RKO (cell line): ENCODE data around the gene PLEKHA5.
"Not testable (repeated sequence)": the region's sequence is repeated elsewhere in the genome, so short reads cannot be mapped to it uniquely, and the experiment has no call there.

Experiments
- DNase-seq: peaks from one replicate; pipeline ENCODE4 v3.0.0-alpha.2; 2016; ENCODE audit warnings: low spot score

PLEKHA5 gene

DNA sequence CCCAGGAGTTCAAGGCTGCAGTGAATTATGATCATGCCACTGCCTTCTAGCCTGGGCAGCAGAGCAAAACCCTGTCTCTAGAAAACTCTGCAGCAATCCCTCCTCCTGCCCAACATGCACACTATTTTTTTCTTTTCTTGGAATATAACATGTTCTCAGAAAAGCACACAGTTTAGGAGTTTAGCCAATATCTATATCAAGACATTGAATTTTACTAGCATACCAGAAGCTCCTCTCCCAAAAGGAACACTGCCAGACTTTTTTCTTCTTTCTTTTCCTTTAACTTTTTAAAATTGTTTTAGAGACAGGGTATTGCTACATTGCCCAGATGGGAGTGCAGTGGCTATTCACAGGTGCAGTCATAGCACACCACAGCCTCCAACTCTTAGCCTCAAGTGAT lies 202.7 kb downstream of the PLEKHA5 start:
- no peak for DNase-seq

DNA sequence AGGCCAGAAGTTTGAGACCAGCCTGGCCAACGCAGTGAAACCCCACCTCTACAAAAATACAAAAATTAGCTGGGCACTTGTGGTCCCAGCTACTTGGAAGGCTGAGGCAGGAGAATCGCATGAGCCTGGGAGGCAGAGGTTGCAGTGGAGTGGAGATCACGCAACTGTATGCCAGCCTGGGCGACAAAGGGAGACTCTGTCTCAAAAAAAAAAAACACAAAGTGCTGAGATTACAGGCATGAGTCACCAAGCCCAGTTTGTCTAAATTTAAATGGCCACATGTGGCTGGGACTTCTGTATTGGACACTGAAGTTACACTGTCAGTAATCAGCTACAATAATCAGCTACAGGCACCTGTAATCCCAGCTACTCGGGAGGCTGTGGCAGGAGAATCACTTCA lies 208.9 kb downstream of the PLEKHA5 start:
- DNase-seq = no peak

GRCh38 chr12:19350850-19351249 lies 221.3 kb downstream of the PLEKHA5 start:
- not testable (repeated sequence) for DNase-seq

GRCh38 chr12:19351346-19351745 lies 221.8 kb downstream of the PLEKHA5 start:
- DNase-seq = no peak

- DNase-seq = no peak
Observed at GRCh38 chr12:19369691-19370148, 240.2 kb downstream of the PLEKHA5 start.

DNA sequence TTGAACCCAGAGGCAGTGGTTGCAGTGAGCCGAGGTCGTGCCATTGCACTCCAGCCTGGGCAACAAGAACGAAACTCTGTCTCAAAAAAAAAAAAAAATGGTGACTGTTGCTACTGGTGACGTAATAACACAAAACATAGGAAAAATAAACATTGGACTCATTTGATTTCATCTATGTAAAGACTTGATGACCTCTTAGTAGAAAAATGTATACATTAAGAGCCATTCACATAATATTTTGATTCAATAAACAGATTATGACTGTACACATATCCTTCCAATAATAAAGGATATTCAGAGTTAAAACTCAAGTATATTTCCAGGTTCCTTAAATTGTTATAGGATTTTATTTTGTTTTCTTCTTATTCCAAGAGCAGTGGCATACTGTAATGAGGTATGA lies 244.1 kb downstream of the PLEKHA5 start:
- DNase-seq = no peak

DNA sequence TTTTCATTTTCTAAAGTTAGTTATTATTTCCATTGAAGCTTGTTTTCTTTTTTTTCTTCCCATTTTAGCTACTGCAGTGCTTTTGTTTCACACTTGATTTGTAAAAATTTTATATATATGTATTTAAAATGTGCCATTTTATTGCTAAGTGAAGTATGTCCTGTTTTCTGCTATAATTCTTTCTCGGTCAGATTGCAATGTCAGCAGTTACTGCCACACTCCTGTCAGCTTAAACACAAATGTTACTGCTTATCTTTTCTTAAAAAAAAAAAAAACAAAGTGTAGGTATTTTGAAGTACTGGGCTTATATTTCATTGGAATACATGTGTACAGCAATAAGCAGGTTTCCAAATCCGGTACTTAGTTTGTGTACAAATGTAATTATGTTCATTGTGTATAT lies 246.4 kb downstream of the PLEKHA5 start:
- DNase-seq = no peak

GRCh38 chr12:19376691-19377090 lies 247.2 kb downstream of the PLEKHA5 start:
- no peak for DNase-seq

DNA sequence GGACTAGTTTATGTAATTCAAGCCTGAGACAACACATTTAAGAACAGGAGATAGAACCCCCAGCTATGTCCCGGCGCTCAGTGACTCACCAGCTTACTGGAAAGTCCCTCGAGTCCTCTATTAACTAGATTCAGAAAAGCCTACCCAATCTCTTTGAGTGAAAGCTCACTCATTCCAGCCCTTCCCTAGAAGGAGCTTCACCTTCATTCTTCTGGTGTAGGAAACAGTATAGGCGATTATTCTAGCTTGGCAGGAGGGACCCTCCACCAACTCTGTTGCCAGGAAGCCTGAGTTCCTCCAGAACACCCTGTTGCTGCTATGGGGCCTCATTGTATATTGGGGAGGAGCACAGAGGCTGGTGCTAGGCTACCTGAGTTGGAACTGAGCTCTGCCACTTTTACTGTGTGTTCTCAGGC lies 252.6 kb downstream of the PLEKHA5 start:
- no peak for DNase-seq

- DNase-seq = no peak
Observed at GRCh38 chr12:19382563-19382962, 253.0 kb downstream of the PLEKHA5 start.

DNA sequence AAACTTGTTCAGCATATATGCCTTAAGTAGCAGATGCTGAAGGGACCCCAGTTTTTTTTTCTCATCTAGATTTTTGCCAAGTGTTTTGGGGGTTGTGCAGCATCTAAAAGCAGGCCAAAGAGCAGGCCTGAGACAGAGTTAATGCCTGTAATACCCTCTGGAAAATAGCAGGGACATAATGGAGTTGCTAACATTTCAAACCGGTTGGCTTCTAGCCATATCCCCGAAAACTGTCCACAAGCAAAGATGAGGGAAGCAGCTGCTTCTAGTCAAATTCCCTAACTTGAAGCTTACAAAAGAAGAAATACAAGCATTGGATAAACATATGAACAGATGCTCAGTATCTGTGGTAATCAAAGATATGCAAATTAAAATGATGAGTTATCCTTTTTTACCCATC lies 257.6 kb downstream of the PLEKHA5 start:
- DNase-seq = no peak

GRCh38 chr12:19388131-19388549 lies 258.6 kb downstream of the PLEKHA5 start:
- no peak for DNase-seq

DNA sequence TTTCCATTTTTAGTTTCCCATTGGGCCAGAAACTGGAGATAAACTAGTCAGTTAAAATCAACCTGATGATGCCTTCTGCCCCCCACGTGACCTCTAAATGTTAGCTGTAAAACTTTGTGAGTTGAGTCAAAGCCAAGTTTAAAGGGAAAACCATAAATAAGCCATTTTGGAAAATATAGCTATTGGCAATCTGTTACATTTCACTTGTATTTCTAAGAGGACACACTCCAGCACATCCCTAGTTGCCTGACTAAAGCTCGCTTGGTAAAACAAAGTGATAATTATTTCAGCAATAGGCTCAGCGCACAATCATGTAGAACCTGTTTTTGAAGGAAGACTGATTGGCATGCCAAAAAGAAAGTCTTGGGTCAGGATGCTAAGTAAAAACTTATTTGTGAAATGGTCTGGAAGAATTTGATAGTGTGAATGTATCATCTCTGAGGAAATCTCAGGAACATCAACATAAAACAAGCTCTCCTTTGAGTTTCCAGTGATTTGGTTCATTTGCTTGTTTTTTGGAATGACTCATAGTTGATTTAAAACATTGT lies 260.6 kb downstream of the PLEKHA5 start:
- no peak for DNase-seq

GRCh38 chr12:19392644-19393043 lies 263.1 kb downstream of the PLEKHA5 start:
- not testable (repeated sequence) for DNase-seq

DNA sequence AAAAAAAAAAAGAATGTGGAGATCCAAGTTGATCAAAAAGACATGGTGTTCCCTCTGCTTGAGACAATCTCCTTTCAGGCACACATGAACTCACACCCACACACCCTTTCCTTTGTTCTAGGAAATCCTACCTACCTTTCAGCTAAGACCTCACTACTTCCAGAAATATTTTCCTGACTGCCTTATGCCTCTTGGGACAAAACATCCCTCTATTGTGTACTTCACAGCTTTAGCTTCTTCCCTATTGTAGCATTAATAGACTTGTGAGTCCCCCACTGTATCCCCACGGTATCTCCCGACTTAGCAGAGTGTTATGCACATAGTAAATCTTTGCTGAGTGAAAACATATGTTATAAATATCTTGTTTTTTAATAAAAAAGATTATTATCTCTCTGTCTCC lies 264.9 kb downstream of the PLEKHA5 start:
- DNase-seq = no peak

DNA sequence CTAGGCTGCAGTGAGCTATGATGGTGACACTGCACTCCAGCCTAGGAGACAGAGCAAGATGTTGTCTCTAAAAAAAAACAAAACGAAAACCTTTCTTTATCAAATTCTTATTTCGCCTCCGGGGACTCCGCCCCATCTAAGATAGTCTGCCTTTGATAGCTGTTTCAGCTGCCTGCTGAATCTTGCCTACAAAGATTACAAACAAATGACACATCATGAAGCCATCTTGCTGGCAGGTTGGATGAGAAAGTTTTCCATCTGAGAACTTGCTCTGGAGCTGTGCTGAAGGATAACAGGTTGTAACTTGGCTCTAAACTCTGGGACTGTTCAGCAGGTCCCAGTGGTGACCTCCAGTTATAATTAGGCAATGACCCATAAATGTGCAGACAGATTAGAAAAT lies 268.0 kb downstream of the PLEKHA5 start:
- DNase-seq = no peak

- DNase-seq = no peak
Observed at GRCh38 chr12:19398376-19399363, 269.1 kb downstream of the PLEKHA5 start.

DNA sequence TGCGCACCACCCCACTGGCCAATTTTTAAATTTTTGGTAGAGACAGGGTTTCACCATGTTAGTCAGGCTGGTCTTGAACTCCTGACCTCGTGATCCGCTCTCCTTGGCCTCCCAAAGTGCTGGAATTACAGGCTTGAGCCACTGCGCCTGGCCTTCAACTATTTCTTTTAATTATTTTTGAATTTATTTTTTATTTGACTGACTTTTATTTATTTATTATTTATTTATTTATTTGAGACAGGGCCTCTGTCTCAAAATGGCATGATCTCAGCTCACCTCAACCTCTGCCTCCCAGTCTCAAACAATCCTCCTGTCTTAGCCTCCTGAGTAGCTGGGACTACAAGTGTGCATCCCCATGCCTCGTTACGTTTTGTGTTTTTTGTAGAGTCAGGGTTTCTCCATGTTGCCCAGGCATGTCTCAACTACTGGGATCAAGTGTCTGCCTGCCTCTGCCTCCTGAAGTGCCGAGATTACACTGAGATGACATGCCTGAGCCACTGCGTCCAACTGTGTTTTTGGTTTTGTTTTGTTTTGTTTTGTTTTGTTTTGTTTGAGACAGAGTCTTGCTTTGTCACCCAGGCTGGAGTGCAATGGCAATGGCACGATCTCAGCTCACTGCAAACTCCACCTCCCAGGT lies 271.2 kb downstream of the PLEKHA5 start:
- not testable (repeated sequence) for DNase-seq

DNA sequence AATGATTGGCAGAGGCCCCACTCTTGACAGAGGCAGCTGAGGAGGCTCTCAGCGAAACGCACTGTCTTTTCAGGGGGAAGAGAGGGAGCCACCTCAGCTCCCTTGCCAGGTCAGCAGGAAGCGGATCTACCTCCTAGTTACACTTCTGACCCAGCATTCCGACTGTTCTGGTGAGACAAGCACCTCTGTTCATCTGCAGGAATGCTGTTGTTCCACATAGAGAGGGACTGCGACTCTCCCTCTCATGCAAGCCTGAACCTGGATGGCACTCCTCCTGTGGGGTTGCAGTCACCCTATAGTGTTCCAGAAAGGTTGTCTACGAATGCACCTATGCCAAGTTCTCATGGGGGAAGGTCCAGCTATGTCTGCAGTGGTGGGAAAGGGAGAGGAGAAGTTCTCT lies 272.7 kb downstream of the PLEKHA5 start:
- DNase-seq = no peak

- no peak for DNase-seq
Observed at GRCh38 chr12:19402743-19403431, 273.4 kb downstream of the PLEKHA5 start.

DNA sequence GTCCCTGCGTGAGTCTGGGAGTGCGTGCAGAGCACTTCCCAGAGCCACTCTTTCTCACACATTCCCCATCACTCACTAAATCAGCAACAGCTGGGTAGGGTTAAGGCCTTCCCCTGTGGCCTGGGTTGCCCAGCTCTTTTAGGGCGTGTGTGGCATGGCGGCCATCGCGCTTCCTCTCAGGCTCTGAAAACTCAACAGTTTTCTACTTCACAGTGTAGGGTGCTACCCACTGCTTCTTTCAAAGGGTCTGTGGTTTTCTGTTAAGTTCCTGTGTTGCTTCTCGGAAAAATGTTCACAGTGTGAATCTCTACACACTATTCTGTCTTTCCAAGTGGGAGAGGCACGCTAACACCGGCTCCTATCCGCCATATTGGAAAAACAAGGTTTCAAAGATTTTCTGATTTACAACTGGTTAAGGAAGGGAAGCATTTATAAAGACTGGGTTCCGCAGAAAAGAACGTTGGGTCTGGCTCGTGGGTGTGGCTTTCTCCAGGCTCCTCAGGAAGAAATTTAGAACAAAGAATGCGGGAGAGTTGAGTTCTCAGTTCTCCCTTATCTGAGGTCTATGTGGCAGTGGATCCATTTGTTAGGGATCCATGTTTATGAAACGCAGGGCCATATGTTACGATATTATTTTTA lies 274.8 kb downstream of the PLEKHA5 start:
- no peak for DNase-seq

GRCh38 chr12:19409376-19409775 lies 279.8 kb downstream of the PLEKHA5 start:
- DNase-seq = no peak
